Measurements from ENCODE around the gene PTGR3.

PTGR3 gene

DNA sequence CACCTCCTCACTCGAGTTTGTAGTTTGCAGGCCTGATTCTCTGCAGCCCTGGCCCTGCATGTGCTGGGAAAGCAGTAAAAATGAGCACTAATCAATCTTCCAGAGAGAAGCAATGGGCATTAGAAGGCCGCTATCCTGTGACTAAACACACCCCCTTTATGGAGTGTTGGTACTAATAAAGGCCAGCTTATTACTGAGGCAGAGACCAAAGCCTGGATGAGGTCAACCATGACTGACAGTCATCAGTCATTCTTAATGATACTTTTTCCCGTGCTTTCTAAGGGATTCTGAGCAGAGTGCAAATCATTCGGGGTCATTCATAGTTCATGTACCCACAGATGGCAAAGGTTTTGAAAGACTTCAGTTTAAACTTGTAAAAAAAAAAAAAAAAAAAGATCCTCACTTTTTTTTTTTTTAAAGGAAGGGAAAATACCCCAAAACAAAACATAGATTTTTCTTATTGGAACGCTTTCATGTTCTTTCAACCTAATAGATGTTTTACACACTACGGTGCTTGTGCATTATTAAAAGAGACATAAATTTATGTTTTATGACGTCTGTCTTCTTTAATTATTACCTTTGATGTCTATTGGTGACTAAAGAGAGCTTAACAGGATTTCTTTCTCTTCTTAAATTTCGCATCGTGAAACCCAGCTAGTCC is 14.9 kb upstream of the PTGR3 start:
- Histone ChIP-seq H3F3A (ENCODE audit: insufficient read depth, low read length) (no peaks in the 10 kb centered on the region), H3K79me2 (ENCODE audit: insufficient read depth, low read length) (no peaks in the 10 kb centered on the region), H3K4me1 (ENCODE audit: insufficient read depth, low read length, severe bottlenecking) (no peaks in the 10 kb centered on the region), H3K4me2 (ENCODE audit: low read length) (no peak overlapping the region), H3K27me3 (ENCODE audit: insufficient read depth, low read length) (no peaks in the 10 kb centered on the region), H3K36me3 (ENCODE audit: insufficient read depth, low read length) (no peaks in the 10 kb centered on the region), H3K4me3 (ENCODE audit: low read depth, low read length, poor library complexity, severe bottlenecking) (no peak overlapping the region), H3K9me3 (ENCODE audit: low read length) (no peaks in the 10 kb centered on the region), H3K9ac (ENCODE audit: low read length) (no peak overlapping the region), H2AFZ (ENCODE audit: low read length) (no peak overlapping the region), H3K27ac (ENCODE audit: low read depth, low read length, poor library complexity, severe bottlenecking) (no peak overlapping the region), H3K9me2 (ENCODE audit: low read depth, low read length) (no peaks in the 10 kb centered on the region), H4K20me1 (ENCODE audit: insufficient read depth, low read length) (no peaks in the 10 kb centered on the region)
- no peak for TF ChIP-seq EZH2 (IDR thresholded peaks at IDR 0.05; ENCODE audit: borderline replicate concordance, low read length)
- TF ChIP-seq, protein P1, sequence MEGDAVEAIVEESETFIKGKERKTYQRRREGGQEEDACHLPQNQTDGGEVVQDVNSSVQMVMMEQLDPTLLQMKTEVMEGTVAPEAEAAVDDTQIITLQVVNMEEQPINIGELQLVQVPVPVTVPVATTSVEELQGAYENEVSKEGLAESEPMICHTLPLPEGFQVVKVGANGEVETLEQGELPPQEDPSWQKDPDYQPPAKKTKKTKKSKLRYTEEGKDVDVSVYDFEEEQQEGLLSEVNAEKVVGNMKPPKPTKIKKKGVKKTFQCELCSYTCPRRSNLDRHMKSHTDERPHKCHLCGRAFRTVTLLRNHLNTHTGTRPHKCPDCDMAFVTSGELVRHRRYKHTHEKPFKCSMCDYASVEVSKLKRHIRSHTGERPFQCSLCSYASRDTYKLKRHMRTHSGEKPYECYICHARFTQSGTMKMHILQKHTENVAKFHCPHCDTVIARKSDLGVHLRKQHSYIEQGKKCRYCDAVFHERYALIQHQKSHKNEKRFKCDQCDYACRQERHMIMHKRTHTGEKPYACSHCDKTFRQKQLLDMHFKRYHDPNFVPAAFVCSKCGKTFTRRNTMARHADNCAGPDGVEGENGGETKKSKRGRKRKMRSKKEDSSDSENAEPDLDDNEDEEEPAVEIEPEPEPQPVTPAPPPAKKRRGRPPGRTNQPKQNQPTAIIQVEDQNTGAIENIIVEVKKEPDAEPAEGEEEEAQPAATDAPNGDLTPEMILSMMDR (IDR thresholded peaks at IDR 0.05; ENCODE audit: low read length): no peak

DNA sequence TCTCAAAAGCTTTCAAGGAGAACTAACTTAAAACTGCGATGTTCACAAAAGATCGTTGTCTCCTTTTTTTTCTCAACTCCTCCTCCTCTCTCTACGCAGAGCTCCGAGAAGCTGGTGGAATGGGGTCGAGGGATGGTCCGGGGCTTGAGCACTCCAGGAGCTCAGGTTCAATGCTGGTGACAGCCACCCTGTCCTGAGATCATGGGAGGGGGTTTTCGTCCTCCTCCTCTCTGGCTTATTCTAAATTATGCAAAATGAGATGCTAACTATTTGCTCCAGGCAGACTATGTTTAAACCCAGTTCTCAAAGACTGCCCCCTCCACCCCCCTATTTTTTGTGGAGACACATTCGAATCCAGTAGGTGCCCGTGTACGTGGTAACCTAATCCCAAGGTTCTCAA is 13.5 kb upstream of the PTGR3 start:
- Histone ChIP-seq H3K4me2 (ENCODE audit: low read length) (no peak overlapping the region), H3K79me2 (ENCODE audit: insufficient read depth, low read length) (no peaks in the 10 kb centered on the region)
- TF ChIP-seq EZH2 (IDR thresholded peaks at IDR 0.05; ENCODE audit: borderline replicate concordance, low read length): no peak
- TF ChIP-seq, protein P1 (IDR thresholded peaks at IDR 0.05; ENCODE audit: low read length): no peak

DNA sequence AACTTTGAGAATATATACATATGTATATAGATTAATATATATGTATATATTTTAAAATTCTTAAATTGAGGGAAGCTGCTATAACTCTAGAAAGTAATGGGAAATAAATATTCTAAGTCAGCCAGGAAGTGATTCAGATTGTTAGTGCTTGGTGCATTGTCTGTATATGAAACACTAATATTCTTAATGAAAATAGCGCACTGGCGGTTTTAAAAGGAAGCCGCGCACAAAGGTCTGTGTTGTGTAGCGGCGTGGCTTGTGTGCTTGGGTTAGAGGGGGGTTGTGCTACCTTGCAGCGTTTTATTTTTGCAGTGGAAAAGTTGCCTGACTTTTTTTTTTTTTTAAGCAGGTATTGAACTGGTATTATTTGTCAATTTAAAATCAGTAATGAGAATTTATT is 13.0 kb upstream of the PTGR3 start:
- H4K20me1 ChIP-seq (ENCODE audit: insufficient read depth, low read length): no peaks in the 10 kb centered on the region
- H3K9me2 ChIP-seq (ENCODE audit: low read depth, low read length): no peaks in the 10 kb centered on the region
- no peaks in the 10 kb centered on the region for H3K4me1 ChIP-seq (ENCODE audit: insufficient read depth, low read length, severe bottlenecking)
- TF ChIP-seq EZH2 (IDR thresholded peaks at IDR 0.05; ENCODE audit: borderline replicate concordance, low read length): no peak
- TF ChIP-seq, protein P1 (IDR thresholded peaks at IDR 0.05; ENCODE audit: low read length): no peak
- no peaks in the 10 kb centered on the region; the same call in 1 of the 2 replicates for H3K27me3 ChIP-seq (ENCODE audit: insufficient read depth, low read length)
- H3K79me2 ChIP-seq (ENCODE audit: insufficient read depth, low read length): no peaks in the 10 kb centered on the region
- H3K4me2 ChIP-seq (ENCODE audit: low read length): no peak overlapping the region
- H3K9ac ChIP-seq (ENCODE audit: low read length): no peak overlapping the region
- no peak overlapping the region for H2AFZ ChIP-seq (ENCODE audit: low read length)
- no peak overlapping the region for H3K27ac ChIP-seq (ENCODE audit: low read depth, low read length, poor library complexity, severe bottlenecking)
- H3F3A ChIP-seq (ENCODE audit: insufficient read depth, low read length): no peaks in the 10 kb centered on the region
- no peaks in the 10 kb centered on the region for H3K36me3 ChIP-seq (ENCODE audit: insufficient read depth, low read length)
- H3K4me3 ChIP-seq (ENCODE audit: low read depth, low read length, poor library complexity, severe bottlenecking): no peak overlapping the region
- H3K9me3 ChIP-seq (ENCODE audit: low read length): no peaks in the 10 kb centered on the region

More for the DNA sequence above, 13.5 kb upstream of the PTGR3 start:
- Histone ChIP-seq H4K20me1 (ENCODE audit: insufficient read depth, low read length) (no peaks in the 10 kb centered on the region), H3K9me2 (ENCODE audit: low read depth, low read length) (no peaks in the 10 kb centered on the region), H2AFZ (ENCODE audit: low read length) (no peak overlapping the region), H3K9ac (ENCODE audit: low read length) (no peak overlapping the region), H3K4me3 (ENCODE audit: low read depth, low read length, poor library complexity, severe bottlenecking) (no peak overlapping the region), H3K27ac (ENCODE audit: low read depth, low read length, poor library complexity, severe bottlenecking) (no peak overlapping the region), H3K27me3 (ENCODE audit: insufficient read depth, low read length) (no peaks in the 10 kb centered on the region; the same call in 1 of the 2 replicates), H3K36me3 (ENCODE audit: insufficient read depth, low read length) (no peaks in the 10 kb centered on the region), H3F3A (ENCODE audit: insufficient read depth, low read length) (no peaks in the 10 kb centered on the region), H3K4me1 (ENCODE audit: insufficient read depth, low read length, severe bottlenecking) (no peaks in the 10 kb centered on the region), H3K9me3 (ENCODE audit: low read length) (no peaks in the 10 kb centered on the region)

Measured in OCI-LY1 (cell line).